Osteocyte (in vitro differentiated cells): ENCODE data around the gene ARID3C. TPM values are rescaled to one million over a fixed set of nuclear protein-coding genes. Genes with fewer than 3 reads are reported as not detected.

Source experiments
- DNase-seq: peaks from one replicate; pipeline ENCODE4 v3.0.0; 2021; ENCODE audit warnings: mixed read lengths; ENCODE audit not compliant: unreplicated experiment; ENCODE audit errors: extremely low spot score
- H3K27ac Mint-ChIP-seq: one replicate; pipeline ENCODE4 v1.8.0; 2021; ENCODE audit warnings: mild to moderate bottlenecking, mixed read lengths; ENCODE audit not compliant: unreplicated experiment
- H3K27me3 Mint-ChIP-seq: one replicate; pipeline ENCODE4 v1.8.0; 2021; ENCODE audit warnings: mixed read lengths; ENCODE audit not compliant: unreplicated experiment
- H3K36me3 Mint-ChIP-seq: one replicate; pipeline ENCODE4 v1.8.0; 2021; ENCODE audit warnings: mixed read lengths; ENCODE audit not compliant: unreplicated experiment
- H3K4me1 Mint-ChIP-seq: one replicate; pipeline ENCODE4 v1.8.0; 2021; ENCODE audit warnings: mixed read lengths; ENCODE audit not compliant: unreplicated experiment
- H3K4me3 Mint-ChIP-seq: one replicate; pipeline ENCODE4 v1.8.0; 2021; ENCODE audit warnings: mild to moderate bottlenecking, moderate library complexity, mixed read lengths; ENCODE audit not compliant: unreplicated experiment
- H3K9me3 Mint-ChIP-seq: one replicate; pipeline ENCODE4 v1.8.0; 2021; ENCODE audit warnings: mixed read lengths; ENCODE audit not compliant: unreplicated experiment
- total RNA-seq: library from RNA; stranded (reverse); gene quantifications from 2 replicates; pipeline ENCODE4 v1.2.1, GENCODE V29; 2021
- TF ChIP-seq, protein P1 (sequence below): fragments of 200-600 bp; sonication (generic); IDR thresholded peaks from 2 replicates; pipeline ENCODE4 v1.5.0; 2021; ENCODE audit warnings: antibody characterized with exemption, mild to moderate bottlenecking, moderate library complexity

ARID3C gene
- total RNA-seq, 1 donor from 2014 or later, result not detected

GRCh38 chr9:34579104-34579807, 49.6 kb downstream of the ARID3C start:
- peaks cover 10% of the 10 kb centered on the region for H3K4me1 Mint-ChIP-seq
- no peak for DNase-seq
- no peak overlapping the region for H3K4me3 Mint-ChIP-seq
- peaks cover 73% of the 10 kb centered on the region for H3K27me3 Mint-ChIP-seq
- no peak overlapping the region for H3K27ac Mint-ChIP-seq
- H3K36me3 Mint-ChIP-seq, result no peaks in the 10 kb centered on the region
- TF ChIP-seq, protein P1, sequence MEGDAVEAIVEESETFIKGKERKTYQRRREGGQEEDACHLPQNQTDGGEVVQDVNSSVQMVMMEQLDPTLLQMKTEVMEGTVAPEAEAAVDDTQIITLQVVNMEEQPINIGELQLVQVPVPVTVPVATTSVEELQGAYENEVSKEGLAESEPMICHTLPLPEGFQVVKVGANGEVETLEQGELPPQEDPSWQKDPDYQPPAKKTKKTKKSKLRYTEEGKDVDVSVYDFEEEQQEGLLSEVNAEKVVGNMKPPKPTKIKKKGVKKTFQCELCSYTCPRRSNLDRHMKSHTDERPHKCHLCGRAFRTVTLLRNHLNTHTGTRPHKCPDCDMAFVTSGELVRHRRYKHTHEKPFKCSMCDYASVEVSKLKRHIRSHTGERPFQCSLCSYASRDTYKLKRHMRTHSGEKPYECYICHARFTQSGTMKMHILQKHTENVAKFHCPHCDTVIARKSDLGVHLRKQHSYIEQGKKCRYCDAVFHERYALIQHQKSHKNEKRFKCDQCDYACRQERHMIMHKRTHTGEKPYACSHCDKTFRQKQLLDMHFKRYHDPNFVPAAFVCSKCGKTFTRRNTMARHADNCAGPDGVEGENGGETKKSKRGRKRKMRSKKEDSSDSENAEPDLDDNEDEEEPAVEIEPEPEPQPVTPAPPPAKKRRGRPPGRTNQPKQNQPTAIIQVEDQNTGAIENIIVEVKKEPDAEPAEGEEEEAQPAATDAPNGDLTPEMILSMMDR, result no peak
- no peaks in the 10 kb centered on the region for H3K9me3 Mint-ChIP-seq

DNA sequence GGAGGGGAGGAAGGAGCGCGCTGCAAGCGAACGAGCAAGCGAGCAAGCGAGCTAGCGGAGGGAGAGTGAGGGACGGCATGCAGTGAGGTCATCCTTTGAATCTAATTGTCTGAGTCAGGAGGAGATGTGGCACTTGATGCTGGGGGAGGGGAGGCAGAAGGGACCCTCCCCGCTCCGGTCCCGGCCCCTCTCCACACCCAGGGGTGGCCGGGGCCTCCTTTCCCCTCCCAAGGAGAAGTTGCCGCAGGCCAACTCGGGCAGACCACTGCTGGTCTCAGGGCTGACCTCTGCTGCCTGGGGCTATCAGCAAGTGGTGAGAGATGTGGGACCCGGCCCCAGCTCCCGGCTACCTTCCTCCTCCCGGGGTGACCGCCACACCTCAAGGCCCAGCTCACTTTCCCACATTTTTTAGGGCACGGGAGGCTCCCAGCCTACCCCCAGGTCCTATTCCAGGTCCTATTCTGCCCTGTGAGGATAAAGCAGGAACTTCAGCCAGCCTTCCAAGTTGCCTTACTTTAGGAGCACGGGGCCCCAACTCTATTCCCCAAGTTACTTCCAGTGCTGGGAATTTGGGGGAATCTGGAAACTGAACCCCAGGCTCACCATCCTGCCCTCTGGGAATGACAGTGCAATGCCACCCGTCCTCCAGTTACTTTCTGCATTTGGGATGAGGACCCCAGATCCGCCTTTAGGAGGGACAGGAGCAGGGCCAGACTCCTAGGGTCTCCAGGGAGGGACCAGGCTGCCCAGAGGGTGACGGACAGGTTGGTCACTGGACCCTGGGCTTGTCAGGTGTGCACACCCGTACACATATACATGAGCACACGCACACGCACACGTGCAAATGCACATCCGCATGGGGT, 50.4 kb downstream of the ARID3C start:
- DNase-seq, result no peak
- no peaks in the 10 kb centered on the region for H3K36me3 Mint-ChIP-seq
- no peak overlapping the region for H3K27ac Mint-ChIP-seq
- peaks cover 70% of the 10 kb centered on the region for H3K27me3 Mint-ChIP-seq
- H3K9me3 Mint-ChIP-seq, result no peaks in the 10 kb centered on the region
- peaks cover 10% of the 10 kb centered on the region for H3K4me1 Mint-ChIP-seq
- H3K4me3 Mint-ChIP-seq, result no peak overlapping the region
- TF ChIP-seq, protein P1, result no peak

- Mint-ChIP-seq H3K27me3 (peaks cover 63% of the 10 kb centered on the region), H3K36me3 (no peaks in the 10 kb centered on the region), H3K4me3 (peak overlapping the region; percentile 75), H3K27ac (no peak overlapping the region), H3K9me3 (no peaks in the 10 kb centered on the region), H3K4me1 (peaks cover 10% of the 10 kb centered on the region)
- no peak for DNase-seq
- TF ChIP-seq, protein P1, result no peak
Measured at GRCh38 chr9:34577400-34578240, 51.2 kb downstream of the ARID3C start.

DNA sequence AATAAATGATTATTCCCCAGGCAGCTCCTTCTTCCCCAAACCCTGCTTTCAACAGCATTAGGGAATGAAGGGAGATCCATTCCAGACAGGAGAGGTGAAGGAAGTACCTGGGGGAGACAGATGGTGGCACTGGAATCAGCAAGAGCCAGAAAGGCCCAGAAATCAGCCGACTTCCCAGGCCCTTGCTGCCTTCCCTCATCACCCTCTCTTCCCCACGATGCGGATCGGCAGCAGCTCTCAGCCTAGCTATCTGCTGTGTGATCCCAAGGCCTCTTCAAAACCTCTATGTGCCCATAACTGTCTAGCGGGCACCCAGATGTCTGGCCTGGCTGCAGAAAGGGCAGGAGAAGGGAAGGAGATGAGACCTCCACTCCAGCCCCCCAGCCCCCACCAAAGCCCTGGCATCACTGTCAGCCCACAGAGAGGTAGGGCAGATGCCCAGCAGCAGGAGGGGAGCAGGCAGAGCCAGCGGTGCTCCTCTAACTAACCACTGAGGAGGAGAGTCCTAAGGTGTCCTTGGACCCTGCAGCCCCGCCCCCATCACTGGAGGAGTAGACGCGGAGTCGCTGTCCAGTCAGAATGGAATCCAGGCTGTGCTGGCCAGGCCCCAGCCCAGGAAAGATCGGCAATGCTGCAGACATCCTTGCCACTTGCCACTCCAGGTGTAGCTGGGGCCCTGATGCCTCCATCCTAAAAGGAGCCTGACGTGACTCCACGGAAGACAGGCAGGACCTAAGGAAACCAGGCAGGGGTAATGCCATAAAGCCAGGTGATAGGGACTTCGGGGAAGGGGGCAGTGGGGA, 52.1 kb downstream of the ARID3C start:
- H3K4me3 Mint-ChIP-seq, result peak overlapping the region; percentile 75

More for the DNA sequence above, 52.1 kb downstream of the ARID3C start:
- peaks cover 55% of the 10 kb centered on the region for H3K27me3 Mint-ChIP-seq
- TF ChIP-seq, protein P1, result no peak
- H3K4me1 Mint-ChIP-seq, result peaks cover 10% of the 10 kb centered on the region
- no peaks in the 10 kb centered on the region for H3K36me3 Mint-ChIP-seq
- no peak for DNase-seq
- no peaks in the 10 kb centered on the region for H3K9me3 Mint-ChIP-seq
- H3K27ac Mint-ChIP-seq, result no peak overlapping the region
